Keratinocyte (primary cell): ENCODE data around the gene SULF2.

Source experiments
- EZH2 ChIP-seq: IDR thresholded peaks from one replicate; pipeline ENCODE4 v1.6.1; 2012; ENCODE audit warnings: inconsistent platforms, mild to moderate bottlenecking, low read length, moderate library complexity
- TF ChIP-seq, protein P1 (sequence below), 3 experiments: IDR thresholded peaks in 1 of 3; conservative IDR thresholded peaks in 1 of 3; optimal IDR thresholded peaks in 1 of 3; 2 replicates in 2 of 3; 3 replicates in 1 of 3; pipeline versions ENCODE3 to v1.5.1; 2011; ENCODE audit warnings: low read length in 3 of 3, mild to moderate bottlenecking in 3 of 3, moderate library complexity in 2 of 3, control low read depth in 1 of 3, inconsistent platforms in 1 of 3; ENCODE audit not compliant: insufficient read depth in 2 of 3; ENCODE audit errors: extremely low read depth in 1 of 3

GRCh38 chr20:47727170-47727880 is 58.0 kb downstream of the SULF2 start:
- TF ChIP-seq EZH2: no peak
- TF ChIP-seq, protein P1, sequence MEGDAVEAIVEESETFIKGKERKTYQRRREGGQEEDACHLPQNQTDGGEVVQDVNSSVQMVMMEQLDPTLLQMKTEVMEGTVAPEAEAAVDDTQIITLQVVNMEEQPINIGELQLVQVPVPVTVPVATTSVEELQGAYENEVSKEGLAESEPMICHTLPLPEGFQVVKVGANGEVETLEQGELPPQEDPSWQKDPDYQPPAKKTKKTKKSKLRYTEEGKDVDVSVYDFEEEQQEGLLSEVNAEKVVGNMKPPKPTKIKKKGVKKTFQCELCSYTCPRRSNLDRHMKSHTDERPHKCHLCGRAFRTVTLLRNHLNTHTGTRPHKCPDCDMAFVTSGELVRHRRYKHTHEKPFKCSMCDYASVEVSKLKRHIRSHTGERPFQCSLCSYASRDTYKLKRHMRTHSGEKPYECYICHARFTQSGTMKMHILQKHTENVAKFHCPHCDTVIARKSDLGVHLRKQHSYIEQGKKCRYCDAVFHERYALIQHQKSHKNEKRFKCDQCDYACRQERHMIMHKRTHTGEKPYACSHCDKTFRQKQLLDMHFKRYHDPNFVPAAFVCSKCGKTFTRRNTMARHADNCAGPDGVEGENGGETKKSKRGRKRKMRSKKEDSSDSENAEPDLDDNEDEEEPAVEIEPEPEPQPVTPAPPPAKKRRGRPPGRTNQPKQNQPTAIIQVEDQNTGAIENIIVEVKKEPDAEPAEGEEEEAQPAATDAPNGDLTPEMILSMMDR (optimal IDR thresholded peaks at IDR 0.05 in 1 of 3, IDR thresholded peaks at IDR 0.05 in 1 of 3, conservative IDR thresholded peaks at IDR 0.05 in 1 of 3; ENCODE audit: extremely low read depth in 1 of 3, insufficient read depth in 2 of 3, low read length in 3 of 3): no peak
